ENCODE results near the gene DYNC2H1.

DYNC2H1 gene

DNA sequence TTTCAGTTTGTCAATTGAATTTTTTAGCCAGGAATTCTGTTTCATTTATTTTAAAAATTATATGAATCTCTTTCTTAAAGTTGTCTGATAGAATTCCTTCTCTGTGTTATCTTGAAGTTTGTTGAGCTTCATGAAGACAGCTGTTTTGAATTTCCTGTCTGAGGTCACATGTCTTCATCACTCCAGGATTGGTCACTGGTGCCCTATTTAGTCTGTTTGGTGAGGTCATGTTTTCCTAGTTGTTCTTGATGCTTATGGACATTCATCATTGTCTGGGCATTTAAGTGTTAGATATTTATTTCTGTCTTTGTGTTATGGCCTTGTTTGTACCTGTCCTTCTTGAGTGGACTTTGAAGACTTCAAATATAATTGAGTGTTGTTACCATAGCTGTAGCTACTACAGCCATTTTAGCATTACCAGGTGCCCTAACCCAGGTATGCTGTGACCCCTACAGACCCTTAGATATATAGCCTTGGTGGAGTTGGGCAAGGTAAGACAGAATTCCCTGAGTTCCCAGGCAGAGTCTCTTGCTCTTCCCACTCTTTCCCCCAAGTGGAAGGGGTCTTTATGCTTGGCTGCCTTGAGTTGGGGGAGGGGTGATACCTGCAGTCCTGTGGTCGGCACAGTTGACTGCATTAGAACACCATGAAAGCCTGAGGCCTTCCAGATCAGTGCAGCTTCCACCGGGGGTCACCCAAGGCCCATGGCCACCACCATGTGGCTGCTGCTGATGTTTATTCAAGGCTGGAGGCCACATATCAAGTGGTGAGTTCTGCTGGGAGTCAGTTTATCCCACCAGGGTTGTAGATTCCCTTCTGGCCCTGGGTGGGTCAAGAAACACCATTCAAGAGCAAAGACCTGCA is 229.6 kb downstream of the DYNC2H1 start:
- H3K27ac ChIP-seq = no peak overlapping the region
- H3K4me2 ChIP-seq (ENCODE audit: low read length) = no peak overlapping the region
- no peaks in the 10 kb centered on the region for H3K36me3 ChIP-seq (ENCODE audit: control insufficient read depth, insufficient read depth, low read length)
- H3K27me3 ChIP-seq (ENCODE audit: control insufficient read depth, insufficient read depth, low read length) = no peaks in the 10 kb centered on the region
- H3K4me1 ChIP-seq = no peaks in the 10 kb centered on the region
- H3K9me3 ChIP-seq (ENCODE audit: control insufficient read depth, low read length) = no peaks in the 10 kb centered on the region
- H2AFZ ChIP-seq = no peak overlapping the region
- no peaks in the 10 kb centered on the region for H3K79me2 ChIP-seq
- H3K9ac ChIP-seq = no peak overlapping the region
- H3K4me3 ChIP-seq (ENCODE audit: low read depth, low read length) = no peak overlapping the region
- TF ChIP-seq, protein P1, sequence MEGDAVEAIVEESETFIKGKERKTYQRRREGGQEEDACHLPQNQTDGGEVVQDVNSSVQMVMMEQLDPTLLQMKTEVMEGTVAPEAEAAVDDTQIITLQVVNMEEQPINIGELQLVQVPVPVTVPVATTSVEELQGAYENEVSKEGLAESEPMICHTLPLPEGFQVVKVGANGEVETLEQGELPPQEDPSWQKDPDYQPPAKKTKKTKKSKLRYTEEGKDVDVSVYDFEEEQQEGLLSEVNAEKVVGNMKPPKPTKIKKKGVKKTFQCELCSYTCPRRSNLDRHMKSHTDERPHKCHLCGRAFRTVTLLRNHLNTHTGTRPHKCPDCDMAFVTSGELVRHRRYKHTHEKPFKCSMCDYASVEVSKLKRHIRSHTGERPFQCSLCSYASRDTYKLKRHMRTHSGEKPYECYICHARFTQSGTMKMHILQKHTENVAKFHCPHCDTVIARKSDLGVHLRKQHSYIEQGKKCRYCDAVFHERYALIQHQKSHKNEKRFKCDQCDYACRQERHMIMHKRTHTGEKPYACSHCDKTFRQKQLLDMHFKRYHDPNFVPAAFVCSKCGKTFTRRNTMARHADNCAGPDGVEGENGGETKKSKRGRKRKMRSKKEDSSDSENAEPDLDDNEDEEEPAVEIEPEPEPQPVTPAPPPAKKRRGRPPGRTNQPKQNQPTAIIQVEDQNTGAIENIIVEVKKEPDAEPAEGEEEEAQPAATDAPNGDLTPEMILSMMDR (IDR thresholded peaks at IDR 0.05) = no peak

DNA sequence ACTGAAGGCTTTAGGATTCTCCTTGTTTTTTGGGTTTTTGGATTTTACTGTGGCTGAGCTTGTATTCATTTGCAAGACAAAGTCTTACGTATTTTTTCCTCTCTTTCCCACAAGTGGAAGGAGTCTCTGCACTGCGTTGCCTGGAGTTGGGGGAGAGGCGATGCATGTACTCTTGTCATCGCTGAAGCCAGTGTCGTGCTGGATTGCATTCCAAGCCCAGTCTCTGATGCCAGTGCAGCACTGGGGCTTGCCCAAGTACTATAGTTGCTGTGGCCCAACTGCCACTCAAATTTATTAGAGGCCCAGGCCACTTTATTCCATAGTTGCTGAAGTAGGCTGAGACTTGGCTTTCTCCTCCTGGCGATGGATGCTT is 230.2 kb downstream of the DYNC2H1 start:
- TF ChIP-seq, protein P1 (IDR thresholded peaks at IDR 0.05) = no peak

DNA sequence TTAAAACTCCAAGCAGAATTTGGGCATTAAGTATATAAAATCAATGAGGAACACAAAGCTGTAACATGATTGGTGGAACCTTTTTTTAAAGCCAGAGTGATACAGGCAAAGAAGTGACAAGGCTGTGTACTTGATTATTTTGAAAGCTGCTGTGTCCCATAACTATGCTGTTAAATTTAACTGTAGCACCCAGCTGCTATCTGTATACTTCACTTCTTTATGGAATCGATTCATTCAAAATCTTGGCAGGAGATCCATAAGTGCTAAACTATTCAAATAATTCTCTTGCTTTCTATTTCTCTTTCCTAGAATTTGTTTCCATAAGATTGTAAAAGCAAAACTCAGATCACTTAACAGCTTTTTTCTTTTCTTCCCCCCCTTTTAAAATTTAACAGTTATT is 231.7 kb downstream of the DYNC2H1 start:
- Histone ChIP-seq H3K36me3 (ENCODE audit: control insufficient read depth, insufficient read depth, low read length) (no peaks in the 10 kb centered on the region), H3K27ac (no peak overlapping the region), H3K79me2 (no peaks in the 10 kb centered on the region), H3K4me2 (ENCODE audit: low read length) (no peak overlapping the region), H3K9me3 (ENCODE audit: control insufficient read depth, low read length) (no peaks in the 10 kb centered on the region), H3K9ac (no peak overlapping the region), H3K4me3 (ENCODE audit: low read depth, low read length) (no peak overlapping the region), H3K4me1 (no peaks in the 10 kb centered on the region), H2AFZ (no peak overlapping the region), H3K27me3 (ENCODE audit: control insufficient read depth, insufficient read depth, low read length) (no peaks in the 10 kb centered on the region)
- TF ChIP-seq, protein P1 (IDR thresholded peaks at IDR 0.05) = no peak

More for the DNA sequence above, 230.2 kb downstream of the DYNC2H1 start:
- no peaks in the 10 kb centered on the region for H3K27me3 ChIP-seq (ENCODE audit: control insufficient read depth, insufficient read depth, low read length)
- H3K4me3 ChIP-seq (ENCODE audit: low read depth, low read length) = no peak overlapping the region
- no peak overlapping the region for H3K9ac ChIP-seq
- H3K4me1 ChIP-seq = no peaks in the 10 kb centered on the region
- H3K9me3 ChIP-seq (ENCODE audit: control insufficient read depth, low read length) = no peaks in the 10 kb centered on the region
- H3K4me2 ChIP-seq (ENCODE audit: low read length) = no peak overlapping the region
- no peak overlapping the region for H2AFZ ChIP-seq
- H3K27ac ChIP-seq = no peak overlapping the region
- no peaks in the 10 kb centered on the region for H3K36me3 ChIP-seq (ENCODE audit: control insufficient read depth, insufficient read depth, low read length)
- no peaks in the 10 kb centered on the region for H3K79me2 ChIP-seq

DNA sequence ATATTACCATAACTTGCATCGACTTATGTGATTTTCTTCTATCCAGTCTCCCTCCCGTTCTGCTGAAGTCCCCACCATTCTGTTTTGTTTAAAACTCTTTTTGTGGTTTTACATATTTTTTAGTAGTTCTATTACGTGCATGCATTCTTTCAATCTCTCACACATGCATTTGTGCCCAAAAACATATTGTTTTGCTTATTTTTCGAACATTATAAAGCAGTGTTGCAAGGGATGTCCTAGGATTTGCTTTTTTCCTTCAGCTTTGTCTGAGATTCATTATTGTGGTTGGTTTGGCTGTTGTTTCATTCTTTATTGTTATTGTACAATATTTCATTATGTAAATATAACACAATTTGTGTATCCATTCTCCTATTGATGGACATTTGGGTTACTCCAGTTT is 235.7 kb downstream of the DYNC2H1 start:
- Histone ChIP-seq H3K27ac (no peak overlapping the region), H3K36me3 (ENCODE audit: control insufficient read depth, insufficient read depth, low read length) (no peaks in the 10 kb centered on the region), H3K9ac (no peak overlapping the region), H2AFZ (no peak overlapping the region), H3K27me3 (ENCODE audit: control insufficient read depth, insufficient read depth, low read length) (no peaks in the 10 kb centered on the region), H3K4me2 (ENCODE audit: low read length) (no peak overlapping the region), H3K9me3 (ENCODE audit: control insufficient read depth, low read length) (no peaks in the 10 kb centered on the region), H3K4me1 (no peaks in the 10 kb centered on the region), H3K79me2 (no peaks in the 10 kb centered on the region), H3K4me3 (ENCODE audit: low read depth, low read length) (no peak overlapping the region)
- TF ChIP-seq, protein P1 (IDR thresholded peaks at IDR 0.05) = no peak

DNA sequence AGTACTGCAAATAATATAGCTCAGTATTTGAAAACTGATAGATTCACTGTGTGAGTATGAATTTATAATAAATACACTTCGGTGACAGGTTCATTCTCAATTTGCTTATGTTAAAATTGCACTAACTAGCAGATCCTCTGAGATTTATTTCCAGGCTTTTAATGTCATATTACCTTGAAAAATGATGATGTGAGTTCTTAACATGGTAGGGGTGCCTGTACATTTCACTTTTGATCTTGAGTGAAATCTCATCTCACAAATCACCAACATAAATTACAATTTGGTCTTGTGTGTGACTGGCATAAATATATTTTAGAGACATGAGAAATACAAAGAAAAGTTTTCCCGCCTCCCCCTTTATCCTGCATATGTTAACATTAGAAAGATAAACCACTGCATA is 240.4 kb downstream of the DYNC2H1 start:
- H3K27me3 ChIP-seq (ENCODE audit: control insufficient read depth, insufficient read depth, low read length) = no peaks in the 10 kb centered on the region
- no peaks in the 10 kb centered on the region for H3K4me1 ChIP-seq
- H3K9me3 ChIP-seq (ENCODE audit: control insufficient read depth, low read length) = no peaks in the 10 kb centered on the region
- H3K36me3 ChIP-seq (ENCODE audit: control insufficient read depth, insufficient read depth, low read length) = no peaks in the 10 kb centered on the region
- no peak overlapping the region for H3K27ac ChIP-seq
- no peak overlapping the region for H3K4me3 ChIP-seq (ENCODE audit: low read depth, low read length)
- no peak overlapping the region for H2AFZ ChIP-seq
- H3K9ac ChIP-seq = no peak overlapping the region
- no peak overlapping the region for H3K4me2 ChIP-seq (ENCODE audit: low read length)
- TF ChIP-seq, protein P1 (IDR thresholded peaks at IDR 0.05) = no peak
- no peaks in the 10 kb centered on the region for H3K79me2 ChIP-seq

Measured in parathyroid adenoma (tissue), 2 donors.